ACHN (cell line): ENCODE results near the gene PRRC2A.
"Not testable (repeated sequence)": the region's sequence is repeated elsewhere in the genome, so short reads cannot be mapped to it uniquely, and the experiment has no call there.

Experiments used
- DNase-seq: peaks from one replicate; pipeline ENCODE4 v3.0.0-alpha.2; 2015
- in situ Hi-C: cut with HindIII; loops from 2 replicates; pipeline ENCODE4 v1.10.0; 2017; ENCODE audit warnings: low sequenced_read_pairs, low pct_ligation_motif_present, low pct_unique_long_range_greater_than_20kb

PRRC2A gene

GRCh38 chr6:31581434-31582229 lies 38.9 kb upstream of the PRRC2A start:
- peak; percentile 7 for DNase-seq
- in situ Hi-C loops, result no loop called here

- in situ Hi-C loops, result no loop called here
These were observed 38.3 kb upstream of the PRRC2A start, which contains the start of gene LTB for GRCh38 chr6:31582230-31582643. Gene LTB (minus strand): TSS chr6:31582424. CDS start chr6:31582417, 7 bp downstream.

DNA sequence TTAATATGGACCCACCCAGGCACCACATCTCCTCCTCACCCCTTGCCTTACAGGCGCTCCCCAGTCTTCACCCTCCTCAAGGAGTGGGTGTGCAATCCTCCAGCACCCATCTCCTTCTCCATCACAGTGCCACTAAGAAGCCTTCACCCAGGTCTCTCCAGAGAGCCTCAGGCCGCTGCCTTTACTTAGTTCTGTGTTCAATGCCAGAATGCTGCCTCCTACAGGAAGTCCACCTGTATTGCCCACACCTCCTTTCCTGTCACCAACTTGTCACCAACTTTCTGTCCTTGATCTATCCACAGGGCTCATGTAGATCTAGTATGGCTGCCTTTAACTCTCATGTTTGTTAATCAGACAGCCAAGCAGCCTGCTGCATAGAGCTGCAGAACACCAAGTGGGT lies 35.0 kb upstream of the PRRC2A start:
- DNase-seq, result peak; percentile 38
- in situ Hi-C loops, result no loop called here

More at GRCh38 chr6:31582230-31582643, 38.3 kb upstream of the PRRC2A start, which contains the start of gene LTB:
- DNase-seq, result no peak

DNA sequence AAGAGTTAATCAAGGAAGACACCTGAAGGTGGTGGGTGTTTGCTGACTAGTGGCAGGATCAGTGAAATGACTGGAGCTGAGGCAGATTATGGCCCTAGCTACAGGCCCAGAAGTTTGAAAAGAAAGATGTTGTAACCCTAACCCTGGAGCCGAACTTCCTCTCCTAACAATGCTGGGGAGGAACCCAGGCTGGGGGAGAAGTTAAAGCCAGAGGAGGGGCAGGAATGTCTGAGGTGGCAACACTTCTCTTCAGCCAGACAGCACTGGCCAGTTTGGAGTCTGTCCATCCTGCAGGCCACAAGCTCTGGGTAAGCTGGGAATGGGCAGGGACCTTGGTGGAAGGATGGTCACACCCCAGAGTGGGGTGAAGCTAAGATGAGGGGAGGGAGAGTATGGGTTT lies 34.5 kb upstream of the PRRC2A start, which contains the start of gene LST1:
Gene LST1 (plus strand): TSS at position 270 of the 400 bp plus-strand sequence. CDS start 1,023 bp downstream, outside the sequence.
- in situ Hi-C loops, result no loop called here
- DNase-seq, result no peak

DNA sequence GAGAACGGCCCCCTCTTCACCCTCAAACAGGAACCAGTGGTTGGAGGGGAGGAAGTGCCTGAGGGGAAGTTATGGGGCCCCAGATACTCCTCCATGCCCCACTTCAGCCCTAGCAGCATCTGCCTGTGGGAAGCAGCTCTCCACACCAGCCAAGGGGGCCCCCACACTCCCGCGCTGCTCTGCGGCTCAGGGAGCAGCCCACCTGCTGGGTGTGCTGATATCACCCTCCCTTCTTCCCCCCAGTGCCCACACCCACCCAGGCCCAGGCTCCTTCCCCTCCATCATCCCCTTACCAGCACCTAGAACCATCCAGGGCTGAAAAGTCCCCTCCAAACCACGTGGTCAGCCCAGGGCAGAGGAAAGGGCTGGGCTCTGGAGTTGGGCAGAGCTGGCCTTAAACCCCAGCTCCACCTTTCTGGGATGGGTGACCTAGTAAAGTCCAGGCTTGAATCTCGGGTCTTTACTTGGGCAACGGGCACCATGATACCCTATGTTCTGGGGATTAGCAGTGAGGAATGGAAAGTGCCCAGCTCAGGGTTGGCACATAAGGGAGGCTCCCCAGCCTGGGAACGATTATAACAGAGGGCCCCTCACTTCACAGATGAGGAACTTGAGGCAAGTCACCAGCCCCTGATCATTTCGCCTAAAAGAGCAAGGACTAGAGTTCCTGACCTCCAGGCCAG lies 33.8 kb upstream of the PRRC2A start:
- no peak for DNase-seq
- in situ Hi-C loops, result no loop called here

DNA sequence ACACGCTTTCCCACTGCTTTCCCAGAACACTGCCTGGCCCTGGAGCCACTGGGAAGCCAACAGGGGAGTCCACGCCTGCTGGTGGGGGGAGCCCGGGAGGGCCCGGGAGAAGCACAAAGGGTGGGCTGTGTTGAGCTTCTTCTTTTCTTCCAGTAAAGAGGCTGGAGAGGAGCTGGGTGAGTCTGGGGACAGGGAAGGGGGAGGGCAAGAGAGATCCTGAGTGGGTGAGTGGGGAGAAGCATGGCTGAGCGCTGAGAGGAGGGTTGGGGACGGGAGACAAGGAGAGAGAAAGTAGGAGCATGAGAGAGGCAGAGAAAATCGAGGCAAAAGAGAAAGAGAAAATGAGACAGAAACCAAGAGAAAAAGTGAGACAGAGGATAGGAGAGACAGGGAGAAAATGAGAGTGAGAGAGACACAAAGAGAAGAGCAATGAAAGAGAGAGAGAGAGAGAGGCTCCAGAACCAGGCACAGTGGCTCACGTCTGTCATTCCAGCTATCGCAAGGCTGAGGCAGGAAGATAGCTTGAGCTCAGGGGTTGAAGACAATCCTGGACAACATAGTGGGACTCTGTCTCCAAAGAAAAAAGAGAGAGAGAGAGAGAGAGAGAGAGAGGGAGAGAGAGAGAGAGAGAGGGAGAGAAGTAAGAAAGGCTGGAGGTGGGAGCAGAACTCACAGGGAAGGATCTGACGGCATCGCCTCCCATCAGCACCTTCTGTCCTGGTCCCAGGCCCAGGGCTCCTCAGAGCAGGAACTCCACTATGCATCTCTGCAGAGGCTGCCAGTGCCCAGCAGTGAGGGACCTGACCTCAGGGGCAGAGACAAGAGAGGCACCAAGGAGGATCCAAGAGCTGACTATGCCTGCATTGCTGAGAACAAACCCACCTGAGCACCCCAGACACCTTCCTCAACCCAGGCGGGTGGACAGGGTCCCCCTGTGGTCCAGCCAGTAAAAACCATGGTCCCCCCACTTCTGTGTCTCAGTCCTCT lies 32.4 kb upstream of the PRRC2A start:
- in situ Hi-C loops, result no loop called here
- DNase-seq, result no peak

- no peak for DNase-seq
These were observed 31.5 kb upstream of the PRRC2A start for GRCh38 chr6:31588871-31589650.

GRCh38 chr6:31590691-31591090 lies 29.8 kb upstream of the PRRC2A start:
- in situ Hi-C loops, DNase-seq: not testable (repeated sequence)

More at GRCh38 chr6:31588871-31589650, 31.5 kb upstream of the PRRC2A start:
- in situ Hi-C loops, result no loop called here

DNA sequence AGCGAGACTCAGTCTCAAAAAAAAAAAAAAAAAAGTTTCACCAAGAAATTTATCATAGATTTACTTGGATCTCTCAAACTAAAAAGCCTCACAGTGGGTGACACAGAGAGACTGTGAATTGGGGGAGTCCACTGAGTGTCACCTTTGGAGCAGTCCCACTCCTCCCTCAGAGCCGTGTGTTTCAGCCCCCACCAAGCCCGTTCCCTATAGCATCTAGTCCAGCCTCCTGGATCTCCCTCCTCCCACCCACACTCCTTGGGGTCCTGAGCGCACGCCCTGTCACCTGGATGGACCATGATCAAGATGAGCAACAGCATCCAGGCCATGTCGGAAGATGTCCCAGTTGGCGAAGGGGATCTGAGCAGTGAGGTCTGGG lies 28.1 kb upstream of the PRRC2A start:
- no peak for DNase-seq
- in situ Hi-C loops, result no loop called here

GRCh38 chr6:31597006-31597405 lies 23.5 kb upstream of the PRRC2A start:
- in situ Hi-C loops, result no loop called here
- peak; percentile 41 for DNase-seq

DNA sequence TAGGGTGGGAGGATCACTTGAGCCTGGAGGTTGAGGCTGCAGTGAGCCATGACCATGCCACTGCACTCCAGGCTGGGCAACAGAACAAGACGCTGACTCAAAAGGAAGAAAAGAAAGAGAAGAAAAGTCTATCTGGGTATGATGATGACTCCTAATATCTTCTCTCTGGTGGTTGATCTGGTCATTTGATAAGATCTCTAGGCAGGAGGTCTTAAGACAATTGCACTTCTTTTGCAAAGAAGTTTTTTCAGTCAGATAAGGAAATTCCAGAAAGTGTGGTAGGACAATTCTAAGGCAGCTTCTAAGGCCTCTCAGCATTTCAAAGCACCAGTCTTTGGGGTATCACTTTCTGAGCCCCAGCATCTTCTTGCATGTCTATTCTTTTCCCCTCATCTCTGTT lies 13.2 kb upstream of the PRRC2A start:
- no peak for DNase-seq
- in situ Hi-C loops, result no loop called here

DNA sequence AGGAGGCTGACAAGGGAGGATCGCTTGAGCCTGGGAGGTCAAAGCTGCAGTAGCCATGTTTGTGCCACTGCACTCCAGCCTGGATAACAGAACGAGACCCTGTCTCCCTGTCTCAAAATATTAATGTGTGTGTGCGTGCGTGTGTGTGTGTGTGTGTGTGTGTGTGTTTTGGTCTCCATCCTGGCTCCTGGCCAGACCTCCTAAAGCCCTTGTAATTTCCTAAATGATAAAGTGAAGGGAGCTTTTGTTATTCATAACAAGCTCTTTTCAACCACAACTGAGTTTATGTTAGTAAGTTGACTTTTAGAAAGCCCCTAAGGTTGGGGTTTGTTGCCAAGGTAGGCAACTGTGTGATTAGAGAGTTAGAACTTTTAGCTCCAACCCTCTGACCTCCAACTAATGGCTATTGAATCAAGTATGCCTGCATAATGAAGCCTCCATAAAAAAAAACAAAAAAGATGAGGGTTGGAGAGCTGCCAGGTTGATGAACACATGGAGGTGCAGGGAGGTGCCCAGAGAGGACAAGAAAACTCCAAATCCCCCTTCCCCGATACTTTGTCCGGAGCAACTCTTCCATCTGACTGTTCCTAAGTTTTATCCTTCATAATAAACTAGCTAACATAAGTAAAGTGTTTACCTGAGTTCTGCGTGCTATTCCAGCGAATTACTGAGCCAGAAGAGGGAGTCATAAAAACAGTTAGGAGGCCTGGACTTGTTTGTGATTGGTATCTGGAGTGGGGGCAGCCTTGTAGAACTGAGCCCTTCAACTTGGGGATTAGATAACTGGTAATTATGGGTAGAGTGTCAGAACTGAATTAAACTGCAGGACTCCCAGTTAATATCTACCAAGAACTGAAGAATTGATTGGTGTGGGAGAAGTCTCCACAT lies 10.8 kb upstream of the PRRC2A start:
- in situ Hi-C loops, result no loop called here
- DNase-seq, result no peak

DNA sequence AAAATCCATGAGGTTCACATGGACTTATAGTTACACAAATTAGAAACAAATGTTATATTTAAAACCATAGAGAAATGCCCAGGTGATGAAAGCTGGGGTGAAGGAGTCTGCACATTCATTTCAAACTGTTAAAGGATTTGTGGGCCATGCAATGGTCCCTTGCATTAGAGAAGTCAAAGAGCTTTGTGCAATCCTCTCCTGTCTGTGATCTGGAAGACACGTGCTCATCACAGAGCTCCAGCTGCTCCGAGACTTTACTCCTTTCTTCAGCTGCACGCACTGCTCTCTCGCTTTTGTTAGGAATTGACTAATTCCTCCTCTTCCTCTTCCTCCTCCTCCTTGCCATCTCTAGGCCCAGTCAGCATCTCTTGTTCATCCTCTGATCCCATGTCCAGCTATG lies 9.5 kb upstream of the PRRC2A start:
- no peak for DNase-seq
- in situ Hi-C loops, result no loop called here

GRCh38 chr6:31614075-31614619 lies 6.4 kb upstream of the PRRC2A start:
- DNase-seq, result no peak

GRCh38 chr6:31614684-31615578 lies 5.6 kb upstream of the PRRC2A start, which contains the start of gene AIF1:
Gene AIF1 (plus strand): TSS chr6:31615234. CDS start chr6:31615330, 96 bp downstream.
- DNase-seq, result no peak
- in situ Hi-C loops, result no loop called here

More at GRCh38 chr6:31614075-31614619, 6.4 kb upstream of the PRRC2A start:
- in situ Hi-C loops, result no loop called here

DNA sequence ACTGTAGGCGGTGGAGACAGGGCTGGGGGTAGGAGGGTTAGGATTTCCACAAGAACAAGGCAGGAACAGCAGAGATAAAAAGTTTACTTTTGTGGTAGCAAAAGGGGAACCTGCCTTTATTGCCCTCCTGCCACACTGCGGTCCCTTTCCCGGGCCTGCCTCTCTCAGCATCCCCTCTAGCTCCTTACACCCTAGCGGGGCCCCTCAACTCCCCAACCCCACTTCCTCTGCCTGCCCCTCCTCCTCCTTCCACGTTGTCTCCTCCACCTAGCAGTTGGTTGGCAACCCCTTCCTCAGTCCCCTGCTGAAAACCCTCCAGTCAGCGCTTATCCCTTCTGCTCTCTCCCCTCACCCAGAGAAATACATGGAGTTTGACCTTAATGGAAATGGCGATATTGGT lies 4.8 kb upstream of the PRRC2A start:
- DNase-seq, result no peak
- in situ Hi-C loops, result no loop called here
